Left lung (tissue), 10 donors: Measurements from ENCODE around the gene BEST4. TPM values are rescaled to one million over a fixed set of nuclear protein-coding genes. Genes with fewer than 3 reads are reported as not detected.

ENCODE experiments used
- ATAC-seq: fragments of 200-7000 bp; cut with Tn5 transposase; one replicate; pipeline ENCODE4 v1.9.1; 2020; ENCODE audit warnings: moderate library complexity
- DNase-seq, 4 donors: peaks; one replicate each; pipeline ENCODE4 v3.0.0-alpha.2; 2013 to 2020
- H3K27ac ChIP-seq, 2 donors: fragments of 200-600 bp; sonication (generic) in 1 of 2; one replicate each; pipeline versions ENCODE4 v1.5.0 to v1.8.0; 2020 to 2021
- H3K27me3 ChIP-seq, 2 donors: fragments of 200-600 bp; sonication (generic) in 1 of 2; one replicate each; pipeline versions ENCODE4 v1.5.0 to v1.8.0; 2020 to 2021
- H3K36me3 ChIP-seq, 2 donors: fragments of 200-600 bp; sonication (generic) in 1 of 2; one replicate each; pipeline versions ENCODE4 v1.5.0 to v1.8.0; 2020 to 2021
- H3K4me1 ChIP-seq, 2 donors: fragments of 200-600 bp; one replicate each; pipeline ENCODE4 v1.8.0; 2021
- H3K4me3 ChIP-seq, 2 donors: fragments of 200-600 bp; sonication (generic) in 1 of 2; one replicate each; pipeline versions ENCODE4 v1.5.0 to v1.8.0; 2020 to 2021; ENCODE audit warnings: mild to moderate bottlenecking in 1 of 2
- H3K9me3 ChIP-seq, 2 donors: fragments of 200-600 bp; sonication (generic) in 1 of 2; one replicate each; pipeline versions ENCODE4 v1.5.0 to v1.8.0; 2020 to 2021
- intact Hi-C, 2 donors: fragments of 100-400 bp; cut with DNase I; formaldehyde crosslinking; loops; one replicate each; pipeline versions ENCODE4 v1.11.2 to v1.14.2; 2022
- polyA plus RNA-seq, 6 donors: library from polyadenylated mRNA; unstranded; fragments of 120-200 nt; gene quantifications; one replicate each; pipeline ENCODE4 v1.2.1, GENCODE V29; 2013; ENCODE audit not compliant: insufficient read length in 6 of 6
- total RNA-seq, 2 donors: library from RNA; stranded (reverse); fragmentation: NEBNext Ultra II Directional; extraction: Animal tissue kit (Norgen Biotek cat#: 25700); gene quantifications; one replicate each; pipeline ENCODE4 v1.2.1, GENCODE V29; 2021
- TF ChIP-seq, protein P1 (sequence below), 2 donors: fragments of 200-600 bp; sonication (generic) in 1 of 2; IDR thresholded peaks; one replicate each; pipeline versions ENCODE4 v1.5.0 to v1.8.0; 2021; ENCODE audit warnings: antibody characterized with exemption in 2 of 2
- donor health status: DM: no; HTN: yes; CAD: no.
- donor health status: DM: no; HTN: no; CAD: no.

The BEST4 gene
- total and polyA plus RNA-seq, 8 donors, result 0.23 to 1.2 (median 0.90) TPM

DNA sequence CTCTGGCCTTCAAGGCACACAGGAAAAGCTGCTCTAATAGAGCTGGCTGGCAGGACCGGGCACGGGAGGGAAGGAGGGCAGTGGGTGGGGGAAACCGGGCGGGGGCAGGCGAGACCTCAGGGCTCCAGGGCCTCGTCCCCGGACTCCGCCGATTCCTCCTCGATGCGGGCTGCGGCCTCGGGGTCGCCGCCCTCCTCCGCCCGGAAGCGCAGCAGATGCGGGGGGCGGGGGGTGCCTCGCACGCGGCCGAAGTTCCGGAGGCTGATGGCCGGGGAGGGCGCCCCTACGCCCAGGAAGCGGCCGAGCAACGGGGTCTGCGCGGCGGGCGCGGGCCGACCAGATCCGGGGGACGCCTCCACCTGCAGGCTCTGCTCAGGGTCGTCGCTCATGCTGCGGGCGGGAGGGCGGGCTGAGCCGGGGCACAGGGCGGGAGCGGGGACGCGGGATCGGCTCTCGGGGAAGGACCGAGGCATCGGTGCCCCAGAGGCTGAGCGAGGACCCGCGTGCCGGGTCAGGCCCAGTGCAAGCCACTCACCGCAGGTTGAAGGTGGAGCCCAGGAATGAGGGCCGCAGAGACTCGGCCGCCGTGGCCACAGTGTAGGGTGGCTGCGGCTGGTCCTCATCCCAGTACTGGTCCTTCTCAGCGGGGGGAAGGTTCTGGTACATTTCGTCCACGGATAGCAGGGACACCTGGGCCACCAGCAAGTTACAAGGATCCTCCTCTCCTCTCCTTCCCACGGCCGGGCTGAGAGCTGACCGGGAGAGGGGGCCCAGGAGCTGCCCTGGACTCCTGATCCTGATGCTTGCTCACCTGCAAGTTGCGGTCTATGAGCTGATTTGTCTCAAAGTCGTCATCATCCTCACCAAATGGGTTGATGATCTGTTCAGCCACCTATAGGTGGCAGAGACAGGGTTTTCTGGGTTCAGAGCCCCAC is 3.6 kb downstream of the BEST4 start:
- Histone ChIP-seq H3K4me1 (peaks cover 16 to 37% of the 10 kb centered on the region in 2 donors), H3K9me3 (no peaks in the 10 kb centered on the region), H3K27me3 (peaks cover 0 to 9% of the 10 kb centered on the region in 2 donors), H3K4me3 (peak overlapping the region; percentile 35 to 38), H3K36me3 (peaks cover 0 to 29% of the 10 kb centered on the region in 2 donors), H3K27ac (peak overlapping the region in 1 of 2 donors; percentile 18)
- intact Hi-C loops, result loop anchor here in 1 of 2 donors (10.0 kb wide), 1 partner anchor 70 kb away; no protein-coding TSS in a partner anchor
- ATAC-seq (peak; percentile 37), DNase-seq (peak in 2 of 4 donors; percentile 52 to 81)
- TF ChIP-seq, protein P1, sequence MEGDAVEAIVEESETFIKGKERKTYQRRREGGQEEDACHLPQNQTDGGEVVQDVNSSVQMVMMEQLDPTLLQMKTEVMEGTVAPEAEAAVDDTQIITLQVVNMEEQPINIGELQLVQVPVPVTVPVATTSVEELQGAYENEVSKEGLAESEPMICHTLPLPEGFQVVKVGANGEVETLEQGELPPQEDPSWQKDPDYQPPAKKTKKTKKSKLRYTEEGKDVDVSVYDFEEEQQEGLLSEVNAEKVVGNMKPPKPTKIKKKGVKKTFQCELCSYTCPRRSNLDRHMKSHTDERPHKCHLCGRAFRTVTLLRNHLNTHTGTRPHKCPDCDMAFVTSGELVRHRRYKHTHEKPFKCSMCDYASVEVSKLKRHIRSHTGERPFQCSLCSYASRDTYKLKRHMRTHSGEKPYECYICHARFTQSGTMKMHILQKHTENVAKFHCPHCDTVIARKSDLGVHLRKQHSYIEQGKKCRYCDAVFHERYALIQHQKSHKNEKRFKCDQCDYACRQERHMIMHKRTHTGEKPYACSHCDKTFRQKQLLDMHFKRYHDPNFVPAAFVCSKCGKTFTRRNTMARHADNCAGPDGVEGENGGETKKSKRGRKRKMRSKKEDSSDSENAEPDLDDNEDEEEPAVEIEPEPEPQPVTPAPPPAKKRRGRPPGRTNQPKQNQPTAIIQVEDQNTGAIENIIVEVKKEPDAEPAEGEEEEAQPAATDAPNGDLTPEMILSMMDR (IDR thresholded peaks at IDR 0.05), result no peak

DNA sequence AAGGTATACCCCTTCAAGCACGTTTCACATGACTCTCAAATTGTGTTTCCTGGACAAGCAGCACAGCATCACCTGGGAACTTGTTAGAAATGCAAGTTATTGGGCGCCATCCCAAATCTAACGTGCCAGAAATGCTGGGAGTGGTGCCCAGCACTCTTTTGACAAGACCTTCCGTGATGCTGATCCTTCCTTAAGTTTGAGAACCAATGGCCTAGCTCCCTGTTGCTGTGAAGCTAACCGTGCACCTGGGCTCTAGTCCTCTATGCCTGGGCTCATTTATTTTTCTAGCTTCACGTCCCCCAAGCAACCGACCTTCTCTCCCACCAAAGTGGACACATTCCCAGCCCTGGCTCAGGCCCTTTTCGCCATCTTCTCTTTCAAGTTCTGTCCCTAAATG is 4.3 kb downstream of the BEST4 start:
- H3K36me3 ChIP-seq, result peaks cover 0 to 36% of the 10 kb centered on the region in 2 donors
- H3K4me1 ChIP-seq, result peaks cover 16 to 41% of the 10 kb centered on the region in 2 donors
- peaks cover 0 to 9% of the 10 kb centered on the region in 2 donors for H3K27me3 ChIP-seq
- H3K4me3 ChIP-seq, result peak overlapping the region; percentile 35 to 38
- TF ChIP-seq, protein P1 (IDR thresholded peaks at IDR 0.05), result no peak
- intact Hi-C loops, result loop anchor here in 1 of 2 donors (10.0 kb wide), 1 partner anchor 71 kb away; no protein-coding TSS in a partner anchor
- DNase-seq, result no peak
- H3K9me3 ChIP-seq, result no peaks in the 10 kb centered on the region
- peak; percentile 6 for ATAC-seq
- no peak overlapping the region for H3K27ac ChIP-seq

DNA sequence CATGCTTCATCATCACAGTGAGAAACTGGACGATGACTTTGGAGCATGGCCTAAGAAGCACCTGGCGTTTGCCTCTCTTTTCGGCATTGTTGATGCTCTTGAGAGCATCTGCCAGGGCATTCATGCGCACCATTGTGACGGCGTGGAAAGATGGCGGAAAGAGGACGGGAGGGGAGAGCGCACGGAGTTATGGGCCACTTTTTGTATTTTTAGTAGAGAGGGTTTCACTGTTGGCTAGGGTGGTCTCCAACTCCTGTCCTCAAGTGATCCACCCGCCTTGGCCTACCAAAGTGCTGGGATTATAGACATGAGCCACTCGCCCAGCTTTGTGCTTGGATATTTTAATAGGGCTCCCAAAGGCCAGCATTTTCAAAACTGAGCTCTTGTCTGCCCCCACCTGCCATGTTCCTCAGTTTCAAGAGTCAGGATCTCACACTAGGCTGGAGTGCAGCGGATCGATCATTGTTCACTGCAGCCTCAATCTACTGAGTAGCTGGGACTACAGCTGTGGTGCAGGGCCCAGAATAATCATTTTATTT is 7.3 kb downstream of the BEST4 start:
- H3K27ac ChIP-seq, result no peak overlapping the region
- peaks cover 0 to 62% of the 10 kb centered on the region in 2 donors for H3K36me3 ChIP-seq
- intact Hi-C loops, result loop anchor here in 1 of 2 donors (10.0 kb wide), 1 partner anchor 74 kb away; no protein-coding TSS in a partner anchor
- ATAC-seq (no peak), DNase-seq (peak in 1 of 4 donors; percentile 26)
- H3K27me3 ChIP-seq, result peaks cover 0 to 9% of the 10 kb centered on the region in 2 donors
- peaks cover 24 to 56% of the 10 kb centered on the region in 2 donors for H3K4me1 ChIP-seq
- no peak overlapping the region for H3K4me3 ChIP-seq
- TF ChIP-seq, protein P1 (IDR thresholded peaks at IDR 0.05), result no peak
- H3K9me3 ChIP-seq, result no peaks in the 10 kb centered on the region

GRCh38 chr1:44778705-44779576 is 9.0 kb downstream of the BEST4 start:
- no peaks in the 10 kb centered on the region for H3K9me3 ChIP-seq
- peaks cover 0 to 3% of the 10 kb centered on the region in 2 donors for H3K27me3 ChIP-seq
- DNase-seq (peak in 1 of 4 donors; percentile 14), ATAC-seq (no peak)
- peaks cover 0 to 62% of the 10 kb centered on the region in 2 donors for H3K36me3 ChIP-seq
- intact Hi-C loops, result no loop called here
- H3K4me3 ChIP-seq, result peak overlapping the region in 1 of 2 donors; percentile 88
- TF ChIP-seq, protein P1 (IDR thresholded peaks at IDR 0.05), result no peak
- H3K4me1 ChIP-seq, result peaks cover 25 to 47% of the 10 kb centered on the region in 2 donors
- H3K27ac ChIP-seq, result no peak overlapping the region
